Measurements from ENCODE around the gene SYT7. TPM values are rescaled to one million over a fixed set of nuclear protein-coding genes. Genes with fewer than 3 reads are reported as not detected.
A peak's percentile ranks its signal among the peaks of the same experiment; 100 is the strongest.

SYT7 gene
- total RNA-seq, 1 experiment from 2014 or later: 0.48 TPM

DNA sequence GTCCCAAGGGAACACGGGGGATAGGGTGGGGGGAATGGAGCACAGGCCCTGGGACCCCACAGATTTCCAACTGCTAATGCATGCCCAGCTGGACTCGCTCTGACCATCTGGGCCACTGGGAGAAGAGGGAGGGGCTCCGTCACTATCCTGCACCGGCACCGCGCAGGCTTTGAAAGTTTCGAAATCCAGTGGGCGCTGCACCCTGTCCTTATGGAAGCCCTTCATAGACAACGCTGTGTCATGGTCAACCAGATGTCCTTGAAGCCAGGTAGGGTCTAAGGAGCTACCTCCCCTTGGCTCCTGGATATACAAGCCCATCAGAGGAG, 42.3 kb downstream of the SYT7 start:
- no peak for DNase-seq (ENCODE audit: low read depth)

DNA sequence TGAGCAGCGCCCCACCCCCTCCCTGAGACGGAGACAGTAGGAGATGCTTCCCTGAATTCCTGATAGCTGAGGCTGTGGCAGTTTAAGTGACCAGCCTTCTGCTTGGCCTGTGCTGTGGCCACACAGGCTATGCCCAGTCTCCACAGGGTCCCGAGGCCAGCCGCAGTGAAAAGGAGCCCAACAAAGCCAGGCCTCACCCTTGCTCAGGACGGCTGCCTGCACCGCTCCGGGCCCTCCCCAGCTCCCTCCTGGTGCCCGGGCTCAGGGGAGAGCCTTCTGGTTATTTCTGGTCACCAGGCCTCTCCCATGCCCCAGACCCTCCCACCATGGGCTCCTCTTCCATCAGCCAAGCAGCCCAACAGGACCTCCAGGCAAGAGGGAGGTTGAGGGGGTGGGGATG, 43.5 kb downstream of the SYT7 start:
- DNase-seq (ENCODE audit: low read depth): no peak

DNA sequence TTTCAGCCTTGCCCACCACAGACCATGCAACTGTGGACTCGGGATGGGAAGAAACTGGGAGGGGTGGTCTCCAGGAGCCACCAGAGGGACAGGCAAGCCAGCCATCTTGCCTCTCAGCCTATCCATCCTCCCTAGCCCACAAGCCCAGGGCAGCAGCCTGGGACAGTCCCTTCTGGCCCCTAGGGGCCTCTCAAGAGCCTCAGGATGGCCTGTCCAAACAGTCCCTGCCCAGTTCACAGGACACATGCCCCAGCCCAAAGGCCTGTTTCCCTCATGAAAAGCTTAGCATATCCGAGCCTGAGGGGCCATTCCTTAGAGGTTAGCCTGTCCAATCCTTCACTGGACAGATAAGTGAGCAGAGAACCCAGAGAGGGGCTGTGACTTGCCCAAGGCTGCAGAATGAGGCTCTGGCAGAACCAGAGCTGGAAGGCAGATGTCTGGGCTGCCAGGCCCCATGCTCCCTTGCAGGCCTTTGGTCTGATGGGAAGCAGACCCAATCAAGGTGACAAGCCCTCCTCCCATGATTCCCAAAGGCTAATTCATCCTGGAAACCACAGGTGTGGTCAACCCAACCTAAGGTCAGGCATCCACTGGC, 44.1 kb downstream of the SYT7 start:
- DNase-seq (ENCODE audit: low read depth): no peak

DNA sequence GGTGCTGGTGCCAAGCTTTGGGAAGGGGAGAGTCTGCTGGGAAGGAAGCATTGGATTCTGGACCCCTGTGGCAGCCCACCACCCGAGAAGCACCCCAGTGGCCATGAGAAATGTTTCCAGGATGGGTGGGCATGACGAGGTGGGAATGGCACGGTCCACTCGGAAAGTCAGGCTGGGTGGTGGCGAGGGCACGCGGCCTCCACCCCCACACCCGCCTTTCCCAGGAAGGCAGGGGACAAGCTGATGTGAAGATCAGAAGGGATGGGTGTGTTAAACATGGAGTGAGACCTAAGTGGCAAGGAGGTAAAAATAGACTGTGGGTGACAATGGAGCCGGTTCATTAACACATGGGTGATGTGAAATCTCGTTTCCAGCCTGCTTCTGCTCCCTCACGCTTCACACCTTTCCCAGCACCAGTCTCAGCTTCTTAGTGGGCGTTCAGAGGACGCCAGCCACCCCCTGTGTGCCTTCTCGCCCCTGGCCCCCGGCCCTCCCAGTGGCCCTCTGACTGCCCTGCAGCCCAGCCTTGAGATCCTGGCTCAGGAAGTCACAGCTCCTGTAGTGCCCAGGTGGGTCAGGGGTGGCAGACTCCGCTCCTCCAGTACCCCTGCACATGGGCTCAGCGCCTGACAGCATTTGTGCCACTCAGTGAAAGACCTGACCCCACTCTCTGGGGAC, 44.7 kb downstream of the SYT7 start:
- no peak for DNase-seq (ENCODE audit: low read depth)

DNA sequence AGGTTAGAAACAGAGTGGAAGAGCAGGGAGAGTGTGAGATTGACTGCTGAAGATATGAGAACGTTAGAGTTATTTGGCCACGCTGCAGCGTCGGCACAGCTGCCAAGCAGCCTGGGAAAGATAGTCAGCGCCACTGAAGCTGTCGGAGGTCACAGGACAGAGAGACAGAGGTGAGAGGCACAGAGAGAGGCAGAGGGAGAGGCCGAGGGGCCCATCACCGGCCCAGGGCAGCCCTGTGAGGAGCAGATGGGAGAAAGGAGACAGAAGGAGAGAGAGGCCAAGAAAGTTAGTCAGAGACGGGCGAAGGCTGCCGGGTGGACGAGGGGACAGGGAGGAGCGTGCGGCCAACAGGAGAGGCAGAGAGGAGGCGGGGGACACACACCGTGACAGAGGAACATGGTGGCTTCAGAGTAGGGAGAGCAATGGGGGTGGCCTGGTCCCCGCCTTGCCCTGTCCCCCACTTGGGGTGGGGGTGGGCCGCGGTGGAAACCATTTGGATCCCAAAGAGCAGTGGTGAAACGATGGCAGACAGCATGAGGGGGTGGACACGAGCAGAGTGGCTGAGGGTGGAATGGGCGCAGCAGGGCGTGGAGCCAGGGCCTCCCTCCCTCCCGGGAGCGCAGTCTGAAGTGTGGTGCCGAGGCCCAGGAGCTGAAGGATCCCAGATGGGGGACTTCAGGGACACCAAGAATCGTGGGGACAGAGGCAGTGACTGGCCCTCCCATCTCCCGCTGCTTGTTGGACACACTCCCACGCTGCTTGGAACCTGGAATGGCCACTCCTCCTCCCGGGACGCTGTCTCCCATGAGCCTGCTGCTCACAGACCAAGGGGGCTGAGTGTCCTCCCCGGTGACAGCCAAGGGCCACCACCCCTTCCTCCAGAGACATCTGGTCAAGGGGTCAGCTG, 45.7 kb downstream of the SYT7 start:
- no peak for DNase-seq (ENCODE audit: low read depth)

DNA sequence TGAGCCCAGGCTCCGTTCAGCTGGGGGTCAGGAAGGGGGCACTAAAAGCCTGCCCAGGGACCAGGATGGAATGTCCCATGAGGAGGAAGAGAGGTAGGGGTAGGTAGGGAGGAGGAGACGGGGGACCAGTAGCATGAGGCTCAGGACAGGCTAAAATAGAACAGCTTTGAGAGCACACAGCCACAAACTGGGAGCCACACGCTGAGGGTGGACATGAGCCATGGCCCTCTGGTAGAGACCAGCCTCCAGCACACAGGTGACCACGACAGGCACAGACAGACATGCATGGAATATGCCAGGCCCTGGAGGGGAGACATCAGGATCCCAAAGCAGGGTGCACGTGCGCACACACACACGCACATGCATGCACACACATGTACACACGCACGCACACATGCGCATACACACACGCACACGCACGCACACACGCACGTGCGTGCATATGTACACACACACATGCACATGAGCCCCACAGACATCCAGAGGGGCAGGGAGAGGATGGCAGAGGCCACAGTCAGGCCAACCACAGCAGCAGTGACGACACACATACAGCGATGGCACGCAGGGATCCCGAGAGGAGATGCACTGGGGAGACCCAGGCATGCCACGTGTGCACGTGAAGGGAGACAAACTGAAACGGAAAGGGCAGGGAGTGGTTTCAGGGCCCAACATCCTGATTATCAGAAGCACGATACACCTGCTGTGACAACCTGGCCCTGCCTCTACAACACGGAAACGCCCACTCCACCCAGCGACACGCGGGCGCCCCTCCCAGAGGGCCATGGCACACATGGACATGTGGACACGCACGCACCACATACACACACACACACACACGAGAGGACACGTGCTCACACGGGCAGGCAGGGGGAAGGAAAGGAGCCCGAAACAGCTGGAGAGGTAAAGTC, 46.6 kb downstream of the SYT7 start:
- no peak for DNase-seq (ENCODE audit: low read depth)

DNA sequence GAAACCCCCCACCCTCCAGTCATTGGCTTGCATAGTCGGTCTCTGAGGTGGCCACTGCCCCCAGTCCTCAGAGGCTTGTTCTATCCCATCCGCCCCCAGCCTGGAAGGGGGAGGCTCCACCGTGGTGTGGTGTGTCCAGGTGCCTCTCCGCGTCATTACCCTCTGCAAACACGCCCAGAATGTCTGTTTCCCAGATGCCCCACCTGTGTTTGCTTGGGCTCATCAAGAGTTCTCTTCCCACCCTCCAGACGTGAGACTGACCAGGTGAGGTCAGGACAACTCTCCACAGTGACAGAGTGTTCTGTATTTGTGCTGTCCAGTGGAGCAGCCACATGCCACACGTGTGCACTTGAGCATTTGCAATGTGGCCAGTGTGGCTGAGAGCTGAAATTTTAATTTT, 47.5 kb downstream of the SYT7 start:
- DNase-seq (ENCODE audit: low read depth): no peak

DNA sequence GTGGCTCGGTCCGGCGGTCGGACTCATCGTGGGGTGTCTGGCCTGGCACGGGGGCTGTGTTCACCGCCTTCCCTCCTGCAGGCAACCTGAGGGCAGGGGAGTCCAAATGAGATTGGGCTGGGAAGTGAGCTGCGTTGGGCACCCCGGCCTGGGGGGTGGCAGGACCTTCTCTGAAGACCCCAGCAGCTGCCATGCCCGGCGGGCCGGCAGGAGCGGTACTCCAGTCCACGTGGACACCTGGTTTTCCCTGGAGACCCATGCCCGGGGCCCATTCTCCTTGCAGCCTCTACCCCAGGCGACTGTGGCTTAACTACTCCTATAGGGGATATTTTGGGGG, 47.9 kb downstream of the SYT7 start:
- DNase-seq (ENCODE audit: low read depth): no peak

DNA sequence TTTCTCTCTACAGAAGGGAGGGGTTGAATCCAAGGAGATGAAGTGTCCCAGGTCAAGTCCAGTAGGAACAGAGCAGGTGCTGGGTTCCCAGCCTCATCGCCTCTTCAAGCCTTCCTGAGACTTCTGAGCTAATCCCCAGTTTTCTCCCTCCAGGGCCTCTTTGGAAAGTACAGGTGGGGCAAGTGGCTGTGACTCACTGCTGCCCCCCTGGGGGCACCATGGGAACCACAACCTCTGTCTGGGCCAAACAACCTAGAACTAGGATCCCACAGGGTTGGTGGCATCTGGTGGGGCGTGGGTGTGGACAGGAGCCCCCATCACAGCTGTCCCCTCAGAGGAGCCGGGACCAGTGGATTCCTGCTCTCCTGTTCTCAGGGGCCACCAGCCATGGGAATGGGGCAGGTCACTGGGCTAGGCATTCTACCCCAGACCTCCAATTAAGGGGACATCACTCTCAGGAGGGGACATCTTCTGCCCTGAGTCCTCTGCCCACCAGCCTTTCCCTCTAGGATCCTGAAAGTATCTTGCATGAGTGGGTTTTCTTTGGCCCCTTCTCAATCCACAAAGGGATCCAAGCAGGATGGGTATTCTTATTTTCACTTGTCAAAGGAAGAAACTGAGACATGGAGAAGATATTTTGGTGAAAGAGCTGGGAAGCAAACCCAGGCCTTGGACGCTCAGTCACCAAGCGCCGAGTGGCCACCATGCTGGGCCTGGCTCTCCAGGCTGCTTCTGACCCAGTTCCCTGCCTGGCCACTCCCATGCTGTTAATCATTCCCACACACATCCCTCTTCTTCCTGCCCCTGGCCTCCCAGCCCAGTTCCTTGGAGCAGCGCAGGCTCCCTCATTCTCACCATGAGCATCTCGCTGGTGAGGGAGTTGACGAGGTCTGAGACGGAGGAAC, 48.5 kb downstream of the SYT7 start:
- DNase-seq (ENCODE audit: low read depth): peak; percentile 26

DNA sequence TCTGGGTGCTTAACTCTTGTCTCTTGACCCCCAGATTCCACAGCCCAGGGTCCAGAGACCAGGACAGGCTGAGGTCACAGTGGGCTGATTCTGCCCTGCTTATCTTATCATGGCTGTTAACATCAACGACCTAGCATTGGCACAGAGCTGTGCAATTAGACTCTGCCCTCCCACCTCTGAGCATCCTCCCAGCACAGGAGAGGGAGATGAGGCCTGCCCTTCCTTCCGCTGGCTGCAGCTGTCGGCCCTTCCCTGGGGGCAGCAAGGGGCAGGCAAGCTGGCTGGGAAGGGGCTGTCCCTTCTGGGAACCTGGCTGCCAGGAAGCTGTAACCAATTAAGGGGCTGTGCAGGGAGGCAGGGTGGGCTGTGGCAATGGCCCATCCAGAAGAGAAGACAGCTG, 49.8 kb downstream of the SYT7 start:
- DNase-seq (ENCODE audit: low read depth): no peak

DNA sequence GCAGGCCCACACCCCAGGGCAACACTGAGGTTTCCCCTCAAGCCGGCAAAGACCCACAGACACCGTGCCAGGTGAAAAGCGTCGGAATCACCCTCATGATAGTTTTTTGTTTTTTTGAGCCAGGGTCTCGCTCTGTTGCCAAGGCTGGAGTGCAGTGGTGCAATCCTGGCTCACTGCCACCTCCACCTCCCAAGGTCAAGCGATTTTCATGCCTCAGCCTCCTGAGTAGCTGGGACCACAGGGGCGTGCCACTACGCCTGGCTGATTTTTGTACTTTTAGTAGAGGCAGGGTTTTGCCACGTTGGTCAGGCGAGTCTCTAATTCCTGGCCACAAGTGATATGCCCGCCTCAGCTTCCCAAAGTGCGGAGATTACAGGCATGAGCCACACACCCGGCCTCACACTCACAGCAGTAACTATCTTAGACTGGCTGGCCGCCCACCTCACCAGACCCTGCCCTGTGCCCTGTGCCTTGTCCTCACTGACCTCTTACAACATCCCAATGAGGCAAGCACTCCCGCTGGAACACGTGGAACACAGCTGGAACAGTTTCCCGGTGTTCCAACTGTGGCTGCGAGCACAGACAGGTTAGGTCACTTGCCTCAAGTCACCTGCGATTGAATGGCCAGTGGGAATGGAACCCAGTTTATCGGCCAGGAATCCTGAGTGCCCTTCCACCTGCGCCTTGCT, 51.2 kb downstream of the SYT7 start:
- DNase-seq (ENCODE audit: low read depth): no peak

DNA sequence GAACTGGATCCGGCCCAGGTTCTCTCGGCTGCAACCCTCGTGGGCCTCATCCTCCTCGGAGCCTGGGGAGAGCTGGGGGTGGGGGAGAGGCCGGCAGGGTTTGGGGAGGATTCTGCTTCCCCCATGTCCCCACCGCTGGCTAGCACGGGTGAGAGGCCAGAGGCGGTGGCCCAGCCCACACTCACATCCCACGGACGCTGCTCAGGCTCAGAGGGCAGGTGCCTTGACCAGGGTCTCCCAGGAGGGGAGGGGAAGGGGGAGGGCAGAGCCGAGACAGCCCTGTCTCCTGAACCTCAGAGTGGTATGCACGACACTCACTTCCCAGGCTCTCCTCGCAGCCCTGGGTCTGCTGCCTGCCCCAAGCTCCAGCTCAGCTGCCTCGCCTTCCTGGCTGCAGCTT, 52.8 kb downstream of the SYT7 start:
- DNase-seq (ENCODE audit: low read depth): no peak

DNA sequence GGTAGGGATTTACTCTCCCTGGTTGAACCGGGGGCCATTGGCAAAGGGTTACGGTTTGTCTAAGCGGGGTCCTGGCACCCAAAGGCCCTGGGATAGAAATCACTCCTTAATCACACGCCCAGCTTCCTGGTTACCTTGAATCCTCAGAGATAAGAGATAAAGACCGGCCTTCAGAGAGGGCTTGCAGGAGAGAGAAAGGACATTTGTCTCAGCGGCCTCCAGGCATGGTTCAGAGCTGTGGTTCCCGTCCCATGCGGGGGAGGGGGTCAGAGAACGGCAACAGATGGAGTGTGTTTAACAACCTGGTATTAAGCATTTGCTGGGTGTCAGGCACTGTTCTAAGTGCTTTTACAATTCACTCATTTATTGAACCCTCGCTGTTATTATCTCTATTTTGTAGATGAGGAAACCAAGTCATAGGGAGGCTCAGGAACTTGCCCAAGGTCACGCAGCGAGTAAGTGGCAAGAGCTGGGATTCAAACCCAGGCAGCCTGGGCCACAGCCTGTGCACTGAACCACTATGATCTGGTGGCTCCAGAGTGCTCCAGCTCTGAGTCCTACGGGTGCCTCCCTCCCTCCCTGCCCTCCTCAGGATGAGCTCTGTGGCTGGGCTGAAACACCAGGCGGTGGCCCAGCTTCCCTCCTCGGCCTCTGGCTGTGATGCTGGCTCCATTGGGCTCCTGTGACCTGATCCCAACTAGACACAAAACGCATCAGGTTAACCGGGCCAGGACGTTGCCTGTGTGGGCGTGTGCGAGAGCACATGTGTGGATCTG, 53.7 kb downstream of the SYT7 start:
- DNase-seq (ENCODE audit: low read depth): no peak

DNA sequence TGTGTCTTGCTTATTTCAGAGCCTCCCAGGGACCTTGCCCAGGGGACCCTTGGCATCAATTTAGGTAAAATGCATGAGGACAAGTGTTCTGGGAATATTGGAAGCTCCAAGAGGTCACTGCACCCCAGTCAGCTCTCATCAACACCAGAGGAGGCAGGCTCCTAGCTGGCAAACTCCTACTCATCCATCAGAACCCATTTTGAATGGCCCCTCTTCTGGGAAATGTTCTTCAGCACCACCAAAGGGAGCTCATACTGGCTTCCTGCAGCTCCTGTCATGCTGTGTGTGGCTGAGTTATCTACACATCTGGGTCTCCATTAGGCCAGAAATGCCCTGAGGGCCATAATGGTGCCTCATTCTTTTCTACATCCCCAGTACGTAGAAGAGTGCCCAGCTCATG, 54.6 kb downstream of the SYT7 start:
- no peak for DNase-seq (ENCODE audit: low read depth)

DNA sequence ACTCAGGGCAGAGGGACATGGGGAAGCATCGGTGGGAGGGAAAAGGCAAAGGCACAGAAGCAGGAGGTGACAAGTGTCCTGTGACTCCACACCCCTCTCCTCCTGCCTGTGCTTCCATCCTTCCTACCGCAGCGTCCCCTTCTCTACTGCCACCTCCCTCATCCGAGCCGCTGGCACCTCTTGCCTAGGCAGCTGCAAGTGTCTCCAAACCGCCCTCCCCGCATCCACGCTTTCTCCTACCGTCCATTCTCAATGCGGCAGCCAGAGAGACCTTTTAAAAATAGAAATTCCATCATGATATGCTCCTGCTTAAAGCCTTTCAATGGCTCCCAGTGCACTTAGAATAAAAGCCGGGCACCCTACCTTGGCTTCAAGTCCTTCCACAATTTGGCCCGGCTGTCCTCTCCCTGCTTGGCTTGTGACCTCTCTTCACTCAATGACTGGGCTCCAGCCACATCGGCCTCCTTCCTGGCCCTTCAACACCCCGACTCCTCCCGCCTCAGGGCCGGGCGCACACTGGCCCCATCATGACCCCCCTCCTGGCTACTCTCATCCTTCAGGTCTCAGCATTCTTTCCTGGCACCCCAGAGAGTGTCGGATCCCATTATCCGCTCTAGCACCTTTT, 55.8 kb downstream of the SYT7 start:
- no peak for DNase-seq (ENCODE audit: low read depth)

DNA sequence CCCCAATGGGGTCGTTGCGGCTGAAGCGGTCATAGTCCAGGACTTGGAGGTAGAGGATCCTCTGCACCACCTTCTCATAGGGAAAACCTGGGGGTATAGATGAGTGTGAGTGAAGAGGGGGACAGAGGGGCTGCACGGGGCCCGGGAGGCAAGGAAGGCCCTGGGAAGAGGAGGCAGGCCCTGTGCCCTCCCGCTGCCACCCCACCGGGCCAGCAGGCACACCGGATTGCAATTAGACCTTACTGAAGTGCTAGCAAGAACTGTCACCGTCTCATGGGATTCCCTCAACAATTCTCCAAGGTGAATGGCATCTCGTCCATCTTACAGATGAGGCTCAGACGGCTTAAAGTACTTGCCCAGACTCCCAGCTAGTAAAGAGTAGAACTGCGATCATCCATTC, 56.4 kb downstream of the SYT7 start:
- DNase-seq (ENCODE audit: low read depth): no peak

DNA sequence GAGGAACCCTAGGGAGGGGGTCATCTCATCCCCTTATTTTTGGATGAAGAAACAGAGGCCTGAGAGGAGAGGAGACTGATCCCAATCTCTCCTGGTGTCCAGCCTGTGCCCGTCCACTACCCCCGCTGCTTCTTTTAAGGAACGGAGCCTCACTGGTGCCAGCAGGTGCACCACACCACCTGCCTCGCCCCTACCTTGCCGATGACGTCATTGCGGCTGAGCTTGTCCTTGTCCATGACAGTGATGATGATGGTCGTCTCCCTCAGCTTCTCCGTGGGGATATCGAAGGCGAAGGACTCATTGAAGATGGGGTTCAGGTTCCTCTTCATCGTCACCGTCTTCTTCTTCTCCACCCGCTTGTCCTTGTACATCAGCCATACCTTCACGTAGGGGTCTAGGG, 58.0 kb downstream of the SYT7 start:
- DNase-seq (ENCODE audit: low read depth): no peak

DNA sequence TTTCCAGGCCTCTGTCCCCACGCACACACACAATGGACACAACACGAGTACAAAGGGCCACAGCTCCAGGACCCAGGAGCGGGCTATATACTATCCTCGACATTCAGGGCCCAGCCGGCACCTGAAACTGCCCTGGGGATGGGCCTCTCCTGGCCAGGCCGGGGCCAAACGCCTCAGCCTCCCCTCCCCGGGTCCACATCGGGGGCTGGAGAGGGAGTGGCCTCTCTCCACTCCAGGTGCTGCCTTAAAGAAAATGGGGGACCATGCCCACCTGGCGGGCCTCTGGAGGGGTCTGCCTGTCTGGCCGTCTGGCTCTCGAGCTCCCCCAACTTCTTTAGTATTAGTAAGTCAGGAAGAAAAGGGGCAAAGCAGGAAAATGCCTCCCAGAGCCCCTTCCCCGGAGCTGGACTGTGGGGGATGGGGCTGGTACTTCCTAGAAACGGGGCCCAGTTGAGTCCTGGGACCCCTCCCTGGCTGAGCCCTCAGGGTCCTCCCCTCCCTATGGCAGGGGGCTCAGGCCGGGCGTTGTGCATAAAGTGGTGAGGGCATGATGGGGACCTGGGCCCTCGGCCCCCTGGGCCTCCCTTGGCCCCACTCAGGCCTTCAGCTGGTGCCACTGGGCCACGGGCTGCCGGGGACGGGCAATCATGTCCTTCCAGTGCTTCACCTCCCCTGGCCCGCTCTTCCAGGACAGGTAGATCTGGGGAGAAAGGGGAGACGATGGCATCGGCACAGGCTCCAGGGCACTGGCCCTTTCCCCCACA, 62.7 kb downstream of the SYT7 start:
- DNase-seq (ENCODE audit: low read depth): no peak
